GM12801 (cell line): ENCODE data around the gene TPPP2.

Experiments
- TF ChIP-seq, protein P1 (sequence below): IDR thresholded peaks from one replicate; pipeline ENCODE4 v1.5.1; 2011; ENCODE audit warnings: control low read depth; ENCODE audit not compliant: insufficient read length; ENCODE audit errors: extremely low read depth

TPPP2 gene

DNA sequence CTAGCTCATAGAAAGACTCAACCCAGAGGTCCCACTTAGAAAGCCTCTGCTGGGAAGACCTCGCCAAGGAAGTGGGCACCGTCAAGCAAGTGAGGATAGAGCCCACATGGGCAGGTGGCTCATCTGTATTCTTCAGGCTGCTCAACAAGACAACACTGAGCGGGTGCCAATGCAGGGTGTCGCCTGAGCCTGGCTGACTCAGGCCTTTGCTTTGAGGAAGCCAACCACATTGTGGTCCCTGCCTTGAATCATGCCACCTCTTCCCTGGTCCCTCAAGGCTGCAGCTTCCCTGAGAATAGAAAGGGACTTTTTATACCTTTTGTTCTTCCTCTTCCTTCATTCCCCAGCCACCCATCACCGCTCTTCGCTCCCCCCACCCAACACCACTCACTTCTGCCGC is 6.7 kb downstream of the TPPP2 start:
- TF ChIP-seq, protein P1, sequence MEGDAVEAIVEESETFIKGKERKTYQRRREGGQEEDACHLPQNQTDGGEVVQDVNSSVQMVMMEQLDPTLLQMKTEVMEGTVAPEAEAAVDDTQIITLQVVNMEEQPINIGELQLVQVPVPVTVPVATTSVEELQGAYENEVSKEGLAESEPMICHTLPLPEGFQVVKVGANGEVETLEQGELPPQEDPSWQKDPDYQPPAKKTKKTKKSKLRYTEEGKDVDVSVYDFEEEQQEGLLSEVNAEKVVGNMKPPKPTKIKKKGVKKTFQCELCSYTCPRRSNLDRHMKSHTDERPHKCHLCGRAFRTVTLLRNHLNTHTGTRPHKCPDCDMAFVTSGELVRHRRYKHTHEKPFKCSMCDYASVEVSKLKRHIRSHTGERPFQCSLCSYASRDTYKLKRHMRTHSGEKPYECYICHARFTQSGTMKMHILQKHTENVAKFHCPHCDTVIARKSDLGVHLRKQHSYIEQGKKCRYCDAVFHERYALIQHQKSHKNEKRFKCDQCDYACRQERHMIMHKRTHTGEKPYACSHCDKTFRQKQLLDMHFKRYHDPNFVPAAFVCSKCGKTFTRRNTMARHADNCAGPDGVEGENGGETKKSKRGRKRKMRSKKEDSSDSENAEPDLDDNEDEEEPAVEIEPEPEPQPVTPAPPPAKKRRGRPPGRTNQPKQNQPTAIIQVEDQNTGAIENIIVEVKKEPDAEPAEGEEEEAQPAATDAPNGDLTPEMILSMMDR, result no peak

DNA sequence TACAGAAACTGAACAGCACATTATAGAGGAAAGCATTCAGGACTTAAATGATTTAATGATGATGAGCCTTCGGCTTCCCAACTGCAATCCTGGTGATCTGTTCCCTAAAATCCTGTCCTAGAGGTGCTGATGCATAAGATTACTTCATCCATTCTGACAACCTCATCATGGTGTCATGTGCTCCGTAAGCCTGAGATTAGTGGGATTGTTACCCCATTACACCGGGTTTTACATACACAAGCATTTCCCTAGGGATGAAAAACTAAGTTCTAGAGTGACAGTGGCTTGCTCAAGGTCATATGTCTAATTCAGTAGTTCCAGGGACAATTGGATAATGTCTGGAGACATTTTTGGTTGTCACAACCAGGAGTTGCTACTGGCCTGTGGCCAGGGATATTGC is 7.1 kb downstream of the TPPP2 start:
- TF ChIP-seq, protein P1, result no peak

- TF ChIP-seq, protein P1, result no peak
Measured at GRCh38 chr14:21038441-21039422, 8.7 kb downstream of the TPPP2 start.

DNA sequence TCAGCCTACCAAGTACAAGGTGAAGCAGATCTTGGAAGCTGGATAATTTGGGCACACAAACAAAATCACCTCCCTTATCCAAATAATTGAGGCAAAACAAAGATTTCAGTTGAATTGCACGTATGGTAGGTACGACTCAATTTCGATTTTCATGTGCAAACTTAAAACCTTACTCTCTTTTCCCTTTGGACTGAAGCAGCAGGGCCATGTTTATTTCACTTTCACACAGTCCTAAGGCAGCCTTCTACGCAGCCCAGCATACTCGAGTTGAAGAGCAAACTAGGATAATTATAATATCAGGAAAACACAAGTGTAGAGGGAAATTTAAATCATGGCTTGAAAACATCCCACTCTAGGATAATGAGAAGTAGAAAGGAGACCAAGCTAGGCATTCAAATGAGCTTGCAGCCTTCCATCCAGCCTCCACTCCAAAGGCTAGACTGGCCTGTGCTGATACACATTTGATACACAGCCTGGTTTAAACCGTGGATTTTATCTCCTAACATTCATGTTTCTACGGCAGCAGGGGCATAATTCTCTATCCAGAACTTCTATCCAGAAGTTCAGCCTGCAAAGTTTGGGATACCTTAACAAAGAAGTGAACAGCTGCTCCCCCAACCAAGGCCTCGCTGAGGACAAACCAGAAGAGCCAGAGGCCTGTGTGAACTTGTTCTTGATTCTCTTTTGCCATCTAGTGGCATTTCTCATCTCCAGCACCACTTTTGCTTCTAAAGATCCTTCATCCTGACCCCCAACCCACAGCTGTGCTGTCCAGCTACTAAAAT is 9.8 kb downstream of the TPPP2 start:
- TF ChIP-seq, protein P1, result no peak

- TF ChIP-seq, protein P1, result no peak
Measured at GRCh38 chr14:21040370-21040925, 10.4 kb downstream of the TPPP2 start.

- TF ChIP-seq, protein P1, result no peak
Measured at GRCh38 chr14:21041676-21042433, 11.8 kb downstream of the TPPP2 start, which contains the start of gene RNASE7. Gene RNASE7, plus strand, starts transcription at chr14:21042362. Its CDS starts 631 bp downstream, at chr14:21042993.
